ENCODE data around the gene TBCD.

TBCD gene

GRCh38 chr17:82793974-82794630, 42.2 kb downstream of the TBCD start:
- H3K4me3 ChIP-seq (ENCODE audit: insufficient read depth, low read depth, low read length) = no peak overlapping the region
- no peaks in the 10 kb centered on the region for H3K9me3 ChIP-seq (ENCODE audit: control insufficient read depth, low read length)
- WGBS, 2 experiments = 90 to 92% methylated on average over 15 of the region's 15 CpGs
- H3K36me3 ChIP-seq (ENCODE audit: control insufficient read depth, insufficient read depth, low read length) = peaks cover 7% of the 10 kb centered on the region
- no peaks in the 10 kb centered on the region for H3K4me1 ChIP-seq (ENCODE audit: control insufficient read depth, insufficient read depth, low read length)
- H3K27me3 ChIP-seq (ENCODE audit: control insufficient read depth, insufficient read depth, low read length, poor library complexity, severe bottlenecking) = no peaks in the 10 kb centered on the region
- H3K27ac ChIP-seq (ENCODE audit: insufficient read depth, low read depth, low read length, poor library complexity, severe bottlenecking) = no peak overlapping the region

GRCh38 chr17:82794781-82795482, 43.1 kb downstream of the TBCD start:
- H3K9me3 ChIP-seq (ENCODE audit: control insufficient read depth, low read length) = no peaks in the 10 kb centered on the region
- peak overlapping the region; percentile 23 for H3K27ac ChIP-seq (ENCODE audit: insufficient read depth, low read depth, low read length, poor library complexity, severe bottlenecking)
- 96% methylated on average over 18 of the region's 18 CpGs for WGBS, 2 experiments
- no peak overlapping the region for H3K4me3 ChIP-seq (ENCODE audit: insufficient read depth, low read depth, low read length)
- H3K27me3 ChIP-seq (ENCODE audit: control insufficient read depth, insufficient read depth, low read length, poor library complexity, severe bottlenecking) = no peaks in the 10 kb centered on the region
- no peaks in the 10 kb centered on the region for H3K4me1 ChIP-seq (ENCODE audit: control insufficient read depth, insufficient read depth, low read length)
- H3K36me3 ChIP-seq (ENCODE audit: control insufficient read depth, insufficient read depth, low read length) = peaks cover 7% of the 10 kb centered on the region

GRCh38 chr17:82795615-82796014, 43.8 kb downstream of the TBCD start:
- 95 to 97% methylated on average over 14 of the region's 14 CpGs for WGBS, 2 experiments
- peaks cover 11% of the 10 kb centered on the region for H3K36me3 ChIP-seq (ENCODE audit: control insufficient read depth, insufficient read depth, low read length)
- H3K27ac ChIP-seq (ENCODE audit: insufficient read depth, low read depth, low read length, poor library complexity, severe bottlenecking) = no peak overlapping the region
- H3K4me3 ChIP-seq (ENCODE audit: insufficient read depth, low read depth, low read length) = no peak overlapping the region
- H3K27me3 ChIP-seq (ENCODE audit: control insufficient read depth, insufficient read depth, low read length, poor library complexity, severe bottlenecking) = no peaks in the 10 kb centered on the region
- H3K4me1 ChIP-seq (ENCODE audit: control insufficient read depth, insufficient read depth, low read length) = no peaks in the 10 kb centered on the region
- H3K9me3 ChIP-seq (ENCODE audit: control insufficient read depth, low read length) = no peaks in the 10 kb centered on the region

GRCh38 chr17:82797061-82797460, 45.2 kb downstream of the TBCD start:
- Histone ChIP-seq H3K4me3 (ENCODE audit: insufficient read depth, low read depth, low read length) (no peak overlapping the region), H3K27me3 (ENCODE audit: control insufficient read depth, insufficient read depth, low read length, poor library complexity, severe bottlenecking) (no peaks in the 10 kb centered on the region), H3K9me3 (ENCODE audit: control insufficient read depth, low read length) (no peaks in the 10 kb centered on the region), H3K27ac (ENCODE audit: insufficient read depth, low read depth, low read length, poor library complexity, severe bottlenecking) (no peak overlapping the region), H3K36me3 (ENCODE audit: control insufficient read depth, insufficient read depth, low read length) (peaks cover 13% of the 10 kb centered on the region), H3K4me1 (ENCODE audit: control insufficient read depth, insufficient read depth, low read length) (no peaks in the 10 kb centered on the region)
- 96 to 97% methylated on average over 8 of the region's 9 CpGs for WGBS, 2 experiments

- no peak overlapping the region for H3K4me3 ChIP-seq (ENCODE audit: insufficient read depth, low read depth, low read length)
- H3K27me3 ChIP-seq (ENCODE audit: control insufficient read depth, insufficient read depth, low read length, poor library complexity, severe bottlenecking) = no peaks in the 10 kb centered on the region
- H3K36me3 ChIP-seq (ENCODE audit: control insufficient read depth, insufficient read depth, low read length) = peaks cover 13% of the 10 kb centered on the region
- H3K9me3 ChIP-seq (ENCODE audit: control insufficient read depth, low read length) = no peaks in the 10 kb centered on the region
- H3K4me1 ChIP-seq (ENCODE audit: control insufficient read depth, insufficient read depth, low read length) = no peaks in the 10 kb centered on the region
- 93 to 96% methylated on average over 7 of the region's 7 CpGs for WGBS, 2 experiments
- H3K27ac ChIP-seq (ENCODE audit: insufficient read depth, low read depth, low read length, poor library complexity, severe bottlenecking) = no peak overlapping the region
Measured at GRCh38 chr17:82798752-82799151, 46.9 kb downstream of the TBCD start.

- H3K36me3 ChIP-seq (ENCODE audit: control insufficient read depth, insufficient read depth, low read length) = peaks cover 13% of the 10 kb centered on the region
- 92 to 93% methylated on average over 16 of the region's 16 CpGs for WGBS, 2 experiments
- no peaks in the 10 kb centered on the region for H3K4me1 ChIP-seq (ENCODE audit: control insufficient read depth, insufficient read depth, low read length)
- no peaks in the 10 kb centered on the region for H3K9me3 ChIP-seq (ENCODE audit: control insufficient read depth, low read length)
- H3K27ac ChIP-seq (ENCODE audit: insufficient read depth, low read depth, low read length, poor library complexity, severe bottlenecking) = no peak overlapping the region
- no peak overlapping the region for H3K4me3 ChIP-seq (ENCODE audit: insufficient read depth, low read depth, low read length)
- H3K27me3 ChIP-seq (ENCODE audit: control insufficient read depth, insufficient read depth, low read length, poor library complexity, severe bottlenecking) = no peaks in the 10 kb centered on the region
Measured at GRCh38 chr17:82799591-82799990, 47.7 kb downstream of the TBCD start.

- no peak overlapping the region for H3K27ac ChIP-seq (ENCODE audit: insufficient read depth, low read depth, low read length, poor library complexity, severe bottlenecking)
- peaks cover 13% of the 10 kb centered on the region for H3K36me3 ChIP-seq (ENCODE audit: control insufficient read depth, insufficient read depth, low read length)
- H3K4me1 ChIP-seq (ENCODE audit: control insufficient read depth, insufficient read depth, low read length) = no peaks in the 10 kb centered on the region
- no peak overlapping the region for H3K4me3 ChIP-seq (ENCODE audit: insufficient read depth, low read depth, low read length)
- H3K9me3 ChIP-seq (ENCODE audit: control insufficient read depth, low read length) = no peaks in the 10 kb centered on the region
- WGBS, 2 experiments = 97% methylated on average over 15 of the region's 15 CpGs
- no peaks in the 10 kb centered on the region for H3K27me3 ChIP-seq (ENCODE audit: control insufficient read depth, insufficient read depth, low read length, poor library complexity, severe bottlenecking)
Measured at GRCh38 chr17:82800885-82801284, 49.0 kb downstream of the TBCD start.

DNA sequence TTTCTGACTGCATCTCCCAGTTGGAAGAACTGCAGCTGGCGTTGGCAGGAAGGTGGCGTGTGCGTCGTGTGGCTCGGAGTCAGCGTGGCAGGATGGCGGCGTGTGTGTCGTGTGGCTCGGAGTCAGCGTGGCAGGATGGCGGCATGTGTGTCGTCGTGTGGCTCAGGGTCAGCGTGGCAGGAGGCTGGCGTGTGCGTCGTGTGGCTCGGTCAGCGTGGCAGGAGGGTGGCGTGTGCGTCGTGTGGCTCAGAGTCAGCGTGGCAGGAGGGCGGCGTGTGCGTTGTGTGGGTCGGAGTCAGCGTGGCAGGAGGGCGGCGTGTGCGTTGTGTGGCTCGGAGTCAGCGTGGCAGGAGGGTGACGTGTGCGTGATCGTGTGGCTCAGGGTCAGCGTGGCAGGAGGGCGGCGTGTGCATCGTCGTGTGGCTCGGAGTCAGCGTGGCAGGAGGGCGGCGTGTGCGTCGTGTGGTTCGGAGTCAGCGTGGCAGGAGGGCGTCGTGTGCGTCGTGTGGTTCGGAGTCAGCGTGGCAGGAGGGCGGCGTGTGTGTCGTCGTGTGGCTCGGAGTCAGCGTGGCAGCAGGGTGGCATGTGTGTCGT, 49.6 kb downstream of the TBCD start:
- Histone ChIP-seq H3K27me3 (ENCODE audit: control insufficient read depth, insufficient read depth, low read length, poor library complexity, severe bottlenecking) (no peaks in the 10 kb centered on the region), H3K9me3 (ENCODE audit: control insufficient read depth, low read length) (no peaks in the 10 kb centered on the region), H3K36me3 (ENCODE audit: control insufficient read depth, insufficient read depth, low read length) (peaks cover 13% of the 10 kb centered on the region), H3K27ac (ENCODE audit: insufficient read depth, low read depth, low read length, poor library complexity, severe bottlenecking) (no peak overlapping the region), H3K4me1 (ENCODE audit: control insufficient read depth, insufficient read depth, low read length) (no peaks in the 10 kb centered on the region), H3K4me3 (ENCODE audit: insufficient read depth, low read depth, low read length) (no peak overlapping the region)
- 97% methylated on average over 63 of the region's 63 CpGs for WGBS, 2 experiments

GRCh38 chr17:82802075-82802780, 50.4 kb downstream of the TBCD start:
- H3K27me3 ChIP-seq (ENCODE audit: control insufficient read depth, insufficient read depth, low read length, poor library complexity, severe bottlenecking) = no peaks in the 10 kb centered on the region
- H3K36me3 ChIP-seq (ENCODE audit: control insufficient read depth, insufficient read depth, low read length) = peaks cover 13% of the 10 kb centered on the region
- no peaks in the 10 kb centered on the region for H3K4me1 ChIP-seq (ENCODE audit: control insufficient read depth, insufficient read depth, low read length)
- no peaks in the 10 kb centered on the region for H3K9me3 ChIP-seq (ENCODE audit: control insufficient read depth, low read length)
- H3K27ac ChIP-seq (ENCODE audit: insufficient read depth, low read depth, low read length, poor library complexity, severe bottlenecking) = no peak overlapping the region
- 92 to 93% methylated on average over 17 of the region's 17 CpGs for WGBS, 2 experiments
- H3K4me3 ChIP-seq (ENCODE audit: insufficient read depth, low read depth, low read length) = no peak overlapping the region

- Histone ChIP-seq H3K9me3 (ENCODE audit: control insufficient read depth, low read length) (no peaks in the 10 kb centered on the region), H3K4me3 (ENCODE audit: insufficient read depth, low read depth, low read length) (no peak overlapping the region), H3K27ac (ENCODE audit: insufficient read depth, low read depth, low read length, poor library complexity, severe bottlenecking) (no peak overlapping the region), H3K27me3 (ENCODE audit: control insufficient read depth, insufficient read depth, low read length, poor library complexity, severe bottlenecking) (no peaks in the 10 kb centered on the region), H3K4me1 (ENCODE audit: control insufficient read depth, insufficient read depth, low read length) (no peaks in the 10 kb centered on the region), H3K36me3 (ENCODE audit: control insufficient read depth, insufficient read depth, low read length) (peaks cover 19% of the 10 kb centered on the region)
- WGBS, 2 experiments = 90 to 95% methylated on average over 9 of the region's 9 CpGs
Measured at GRCh38 chr17:82803185-82803584, 51.3 kb downstream of the TBCD start.
